Vagina (tissue), 2 donors: ENCODE results near the gene DGKB. TPM values are rescaled to one million over a fixed set of nuclear protein-coding genes. Genes with fewer than 3 reads are reported as not detected.

Source experiments
- DNase-seq, 2 donors: peaks; one replicate each; pipeline ENCODE4 v3.0.0-alpha.2; 2017; ENCODE audit errors: extremely low spot score in 2 of 2
- H3K27ac ChIP-seq: fragments of 200-600 bp; sonication (generic); one replicate; pipeline ENCODE4 v1.5.1; 2019
- H3K27me3 ChIP-seq: fragments of 200-600 bp; sonication (generic); one replicate; pipeline ENCODE4 v1.5.1; 2019
- H3K36me3 ChIP-seq, 2 donors: fragments of 200-600 bp; sonication (generic); one replicate each; pipeline ENCODE4 v1.5.1; 2017 to 2019
- H3K4me1 ChIP-seq: fragments of 200-600 bp; sonication (generic); one replicate; pipeline ENCODE4 v1.5.1; 2019
- H3K4me3 ChIP-seq, 2 donors: fragments of 200-600 bp; sonication (generic); 1 replicate in 1 of 2; 2 replicates in 1 of 2; pipeline ENCODE4 v1.5.1; 2016 to 2019
- H3K9me3 ChIP-seq: fragments of 200-600 bp; sonication (generic); one replicate; pipeline ENCODE4 v1.5.1; 2019
- POLR2A ChIP-seq, 2 donors: fragments of 450-650 bp; IDR thresholded peaks; one replicate each; pipeline ENCODE4 v1.6.1; 2017; ENCODE audit warnings: antibody characterized with exemption in 2 of 2, mild to moderate bottlenecking in 2 of 2, moderate library complexity in 2 of 2
- POLR2AphosphoS5 ChIP-seq, 2 donors: sonication (generic); formaldehyde crosslinking; IDR thresholded peaks; one replicate each; pipeline ENCODE4 v1.9.0; 2017; ENCODE audit warnings: antibody characterized with exemption in 2 of 2, mild to moderate bottlenecking in 2 of 2, low read depth in 1 of 2; ENCODE audit not compliant: insufficient read depth in 1 of 2
- intact Hi-C: fragments of 100-400 bp; cut with DNase I; formaldehyde crosslinking; loops from one replicate; pipeline ENCODE4 v1.15.1; 2023
- total RNA-seq: library from RNA; depleted of rRNA; stranded (reverse); fragments of >200 nt; gene quantifications from one replicate; pipeline ENCODE4 v1.2.3, GENCODE V29; 2016
- TF ChIP-seq, protein P1 (sequence below), 3 experiments: fragments of 450-650 bp in 2 of 3; fragments of 200-600 bp in 1 of 3; sonication (generic) in 1 of 3; IDR thresholded peaks; one replicate each; pipeline ENCODE4 v1.5.1; 2017 to 2019; ENCODE audit warnings: antibody characterized with exemption in 3 of 3, mild to moderate bottlenecking in 2 of 3, moderate library complexity in 2 of 3

The DGKB gene
- total RNA-seq, 1 donor from 2014 or later: 2.2 TPM

DNA sequence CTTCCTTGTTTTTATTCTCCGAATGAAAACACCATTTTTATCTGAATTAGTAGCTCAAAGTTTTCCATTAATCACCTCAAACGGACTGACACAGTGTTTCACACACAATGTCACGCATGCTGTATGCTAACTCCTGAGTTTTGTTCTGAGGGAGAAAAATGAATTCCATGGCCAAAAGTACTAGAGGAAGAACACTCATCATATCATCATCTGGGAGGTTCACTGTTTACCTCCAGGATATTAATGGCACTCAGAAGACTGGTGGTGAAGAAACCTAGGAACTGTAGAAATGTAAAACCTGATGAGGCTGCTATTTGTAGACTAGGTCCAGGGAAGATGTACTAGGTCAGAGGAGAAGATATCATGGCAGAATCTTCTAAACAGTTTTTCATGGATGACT, 517.5 kb downstream of the DGKB start:
- Histone ChIP-seq H3K27me3 (no peaks in the 10 kb centered on the region), H3K4me1 (no peaks in the 10 kb centered on the region), H3K4me3 (no peak overlapping the region), H3K27ac (no peak overlapping the region), H3K36me3 (no peaks in the 10 kb centered on the region), H3K9me3 (no peaks in the 10 kb centered on the region)
- no peak for DNase-seq
- intact Hi-C loops: no loop called here
- TF ChIP-seq POLR2AphosphoS5 (IDR thresholded peaks at IDR 0.05; ENCODE audit: insufficient read depth in 1 of 2, low read depth in 1 of 2) (no peak), POLR2A (IDR thresholded peaks at IDR 0.05) (no peak)
- TF ChIP-seq, protein P1, sequence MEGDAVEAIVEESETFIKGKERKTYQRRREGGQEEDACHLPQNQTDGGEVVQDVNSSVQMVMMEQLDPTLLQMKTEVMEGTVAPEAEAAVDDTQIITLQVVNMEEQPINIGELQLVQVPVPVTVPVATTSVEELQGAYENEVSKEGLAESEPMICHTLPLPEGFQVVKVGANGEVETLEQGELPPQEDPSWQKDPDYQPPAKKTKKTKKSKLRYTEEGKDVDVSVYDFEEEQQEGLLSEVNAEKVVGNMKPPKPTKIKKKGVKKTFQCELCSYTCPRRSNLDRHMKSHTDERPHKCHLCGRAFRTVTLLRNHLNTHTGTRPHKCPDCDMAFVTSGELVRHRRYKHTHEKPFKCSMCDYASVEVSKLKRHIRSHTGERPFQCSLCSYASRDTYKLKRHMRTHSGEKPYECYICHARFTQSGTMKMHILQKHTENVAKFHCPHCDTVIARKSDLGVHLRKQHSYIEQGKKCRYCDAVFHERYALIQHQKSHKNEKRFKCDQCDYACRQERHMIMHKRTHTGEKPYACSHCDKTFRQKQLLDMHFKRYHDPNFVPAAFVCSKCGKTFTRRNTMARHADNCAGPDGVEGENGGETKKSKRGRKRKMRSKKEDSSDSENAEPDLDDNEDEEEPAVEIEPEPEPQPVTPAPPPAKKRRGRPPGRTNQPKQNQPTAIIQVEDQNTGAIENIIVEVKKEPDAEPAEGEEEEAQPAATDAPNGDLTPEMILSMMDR (IDR thresholded peaks at IDR 0.05): no peak

DNA sequence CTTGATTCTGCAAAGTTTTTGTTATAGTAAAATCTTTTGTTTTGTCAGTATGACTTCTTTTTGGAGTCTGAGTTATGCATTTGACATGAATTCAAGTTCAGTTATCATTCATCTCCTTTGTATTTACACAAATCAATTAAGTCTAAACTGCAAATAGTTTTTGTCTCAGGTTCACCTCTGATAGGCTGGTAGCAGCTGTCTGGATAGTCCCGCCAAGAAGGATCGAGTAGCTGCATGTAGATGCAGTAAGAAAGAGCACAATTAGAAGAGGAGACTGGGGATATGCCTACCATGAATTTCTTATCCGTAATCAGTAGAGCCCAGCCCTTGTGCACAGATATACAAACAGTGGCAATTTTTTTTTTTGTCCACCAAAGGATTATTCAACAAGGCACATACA, 520.6 kb downstream of the DGKB start:
- no peaks in the 10 kb centered on the region for H3K4me1 ChIP-seq
- DNase-seq: no peak

DNA sequence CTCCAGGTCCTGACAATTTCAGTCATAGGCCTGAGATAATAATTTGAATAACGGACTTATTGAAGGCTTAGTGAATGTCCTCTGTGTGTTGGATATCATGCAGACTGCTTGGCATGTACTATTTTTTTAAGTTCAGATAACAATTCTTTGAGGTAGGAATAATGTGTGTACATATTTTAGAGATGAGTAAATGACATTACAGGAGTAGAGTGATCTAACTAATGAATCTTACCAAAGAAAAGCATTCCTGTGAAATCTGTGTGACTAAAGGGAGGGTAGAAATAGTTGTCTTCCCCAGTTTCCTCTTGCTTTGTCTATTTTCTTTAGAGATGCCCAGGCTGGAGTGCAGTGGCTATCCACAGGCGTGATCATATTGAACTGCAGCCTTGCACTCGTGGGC, 521.2 kb downstream of the DGKB start:
- H3K36me3 ChIP-seq: no peaks in the 10 kb centered on the region
- intact Hi-C loops: no loop called here
- TF ChIP-seq POLR2AphosphoS5 (IDR thresholded peaks at IDR 0.05; ENCODE audit: insufficient read depth in 1 of 2, low read depth in 1 of 2): no peak
- TF ChIP-seq POLR2A (IDR thresholded peaks at IDR 0.05): no peak
- TF ChIP-seq, protein P1 (IDR thresholded peaks at IDR 0.05): no peak
- DNase-seq: no peak
- H3K9me3 ChIP-seq: no peaks in the 10 kb centered on the region
- H3K27ac ChIP-seq: no peak overlapping the region
- no peaks in the 10 kb centered on the region for H3K27me3 ChIP-seq
- no peak overlapping the region for H3K4me3 ChIP-seq
- no peaks in the 10 kb centered on the region for H3K4me1 ChIP-seq

More for the DNA sequence above, 520.6 kb downstream of the DGKB start:
- Histone ChIP-seq H3K27ac (no peak overlapping the region), H3K27me3 (no peaks in the 10 kb centered on the region), H3K36me3 (no peaks in the 10 kb centered on the region), H3K4me3 (no peak overlapping the region), H3K9me3 (no peaks in the 10 kb centered on the region)
- intact Hi-C loops: no loop called here
- TF ChIP-seq POLR2A (IDR thresholded peaks at IDR 0.05): no peak
- TF ChIP-seq, protein P1 (IDR thresholded peaks at IDR 0.05): no peak
- no peak for TF ChIP-seq POLR2AphosphoS5 (IDR thresholded peaks at IDR 0.05; ENCODE audit: insufficient read depth in 1 of 2, low read depth in 1 of 2)

DNA sequence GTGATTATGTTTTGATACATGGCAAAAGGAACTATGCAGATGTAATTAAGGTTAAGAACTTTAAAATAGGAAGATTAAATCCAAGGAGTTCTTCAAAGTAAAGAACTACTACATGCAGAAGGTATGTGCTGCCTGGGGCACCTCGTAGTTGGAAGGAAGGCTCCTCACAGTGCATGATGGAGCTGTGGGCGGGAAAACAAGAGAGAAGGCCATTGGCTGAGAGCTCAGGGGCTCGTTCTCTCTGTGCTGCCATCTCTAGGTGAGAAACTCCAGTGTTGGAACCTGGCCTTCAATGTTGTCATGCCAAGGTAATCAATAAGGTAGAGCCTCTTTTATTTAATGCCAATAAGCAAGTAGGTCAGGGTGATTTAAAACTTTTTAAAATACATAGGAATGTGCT, 521.7 kb downstream of the DGKB start:
- intact Hi-C loops: no loop called here

DNA sequence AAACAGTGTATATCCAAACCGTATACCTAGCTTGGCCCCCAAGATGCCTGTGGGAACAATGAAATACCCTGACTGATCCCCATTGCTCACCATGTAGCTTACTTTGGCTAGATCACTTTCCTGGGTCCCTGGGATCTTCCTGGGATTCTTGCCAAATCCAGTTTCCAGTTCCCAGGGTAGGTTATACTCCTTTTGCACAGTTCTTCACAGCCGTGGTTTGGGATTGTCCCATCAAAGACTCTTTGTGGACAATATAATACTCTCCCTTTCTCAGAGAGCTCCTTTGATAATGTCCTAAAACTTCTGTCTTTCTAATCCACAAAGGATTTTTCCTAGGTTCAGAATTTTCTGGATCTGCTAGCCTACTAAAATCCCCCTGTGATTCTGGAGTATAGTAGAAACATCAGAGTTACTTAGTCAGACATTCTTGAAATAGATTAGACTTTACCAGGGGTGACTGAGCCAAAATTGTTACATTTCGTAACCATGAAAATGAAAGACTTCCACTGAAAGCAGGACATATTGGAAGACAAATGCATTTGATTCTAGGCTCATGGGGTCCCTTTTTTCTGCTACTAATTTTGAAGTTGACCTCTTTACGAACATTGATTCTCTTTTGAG, 524.8 kb downstream of the DGKB start:
- TF ChIP-seq POLR2A (IDR thresholded peaks at IDR 0.05): no peak
- TF ChIP-seq, protein P1 (IDR thresholded peaks at IDR 0.05): no peak
- no peak for TF ChIP-seq POLR2AphosphoS5 (IDR thresholded peaks at IDR 0.05; ENCODE audit: insufficient read depth in 1 of 2, low read depth in 1 of 2)
- H3K4me3 ChIP-seq: no peak overlapping the region
- no peaks in the 10 kb centered on the region for H3K36me3 ChIP-seq
- no peak overlapping the region for H3K27ac ChIP-seq
- H3K27me3 ChIP-seq: no peaks in the 10 kb centered on the region
- no peaks in the 10 kb centered on the region for H3K4me1 ChIP-seq
- H3K9me3 ChIP-seq: no peaks in the 10 kb centered on the region
- no peak for DNase-seq
- intact Hi-C loops: no loop called here

More for the DNA sequence above, 521.7 kb downstream of the DGKB start:
- Histone ChIP-seq H3K27ac (no peak overlapping the region), H3K4me3 (no peak overlapping the region), H3K9me3 (no peaks in the 10 kb centered on the region), H3K36me3 (no peaks in the 10 kb centered on the region), H3K27me3 (no peaks in the 10 kb centered on the region), H3K4me1 (no peaks in the 10 kb centered on the region)
- DNase-seq: no peak
- no peak for TF ChIP-seq POLR2AphosphoS5 (IDR thresholded peaks at IDR 0.05; ENCODE audit: insufficient read depth in 1 of 2, low read depth in 1 of 2)
- TF ChIP-seq, protein P1 (IDR thresholded peaks at IDR 0.05): no peak
